Small intestine (tissue), 7 donors: Measurements from ENCODE around the gene ZHX3. TPM values are rescaled to one million over a fixed set of nuclear protein-coding genes. Genes with fewer than 3 reads are reported as not detected.

Experiments used
- DNase-seq, 2 donors: peaks; one replicate each; pipeline versions ENCODE4 v3.0.0 to v3.0.0-alpha.2; 2013
- FAIRE-seq: peaks from 2 replicates; lab custom pipeline; 2012; peaks lifted over from hg19 to GRCh38; lab: Jason Lieb, UNC
- H3K27ac ChIP-seq, 3 donors: one replicate each; pipeline ENCODE4 v1.5.1; 2013; ENCODE audit warnings: low read length in 2 of 3, mild to moderate bottlenecking in 2 of 3, control low read depth in 1 of 3, inconsistent platforms in 1 of 3, low read depth in 1 of 3, moderate library complexity in 1 of 3
- H3K27me3 ChIP-seq, 3 donors: one replicate each; pipeline ENCODE4 v1.6.1; 2013; ENCODE audit warnings: low read length in 3 of 3, inconsistent platforms in 1 of 3; ENCODE audit not compliant: control insufficient read depth in 3 of 3, insufficient read depth in 3 of 3
- H3K36me3 ChIP-seq, 3 donors: one replicate each; pipeline ENCODE4 v1.6.1; 2013; ENCODE audit warnings: low read length in 3 of 3, inconsistent platforms in 1 of 3, low read depth in 1 of 3, mild to moderate bottlenecking in 1 of 3, moderate library complexity in 1 of 3; ENCODE audit not compliant: control insufficient read depth in 3 of 3, insufficient read depth in 2 of 3
- H3K4me1 ChIP-seq, 3 donors: one replicate each; pipeline ENCODE4 v1.6.1; 2013; ENCODE audit warnings: low read length in 2 of 3, inconsistent platforms in 1 of 3, low read depth in 1 of 3, mild to moderate bottlenecking in 1 of 3, moderate library complexity in 1 of 3; ENCODE audit not compliant: control insufficient read depth in 3 of 3, insufficient read depth in 2 of 3
- H3K4me3 ChIP-seq, 3 donors: one replicate each; pipeline ENCODE4 v1.5.1; 2013; ENCODE audit warnings: low read length in 3 of 3, control low read depth in 1 of 3, inconsistent platforms in 1 of 3, low read depth in 1 of 3, mild to moderate bottlenecking in 1 of 3, moderate library complexity in 1 of 3
- H3K9me3 ChIP-seq, 2 donors: one replicate each; pipeline ENCODE4 v1.6.1; 2013; ENCODE audit warnings: low read depth in 1 of 2, low read length in 1 of 2; ENCODE audit not compliant: control insufficient read depth in 2 of 2, insufficient read depth in 1 of 2
- WGBS, 3 donors: extraction: QIAGEN DNeasy Blood & Tissue Kit; methylation state at CpG; one replicate each; pipeline ENCODE4 v1.1.7; 2013; 5-methylcytosine and 5-hydroxymethylcytosine counted together
- polyA plus RNA-seq, 4 donors: library from polyadenylated mRNA; stranded (reverse) in 3 of 4; unstranded in 1 of 4; fragments of 200-250 nt in 3 of 4; fragments of 120-200 nt in 1 of 4; gene quantifications; one replicate each; pipeline versions ENCODE4 v1.2.1 to v1.2.3, GENCODE V29; 2013
- donor health status: healthy with polysubstance abuse.
- donor health status: control.
- donor health status: control.
- donor health status: Bipolar disorder and iron deficiency.
- donor health status: healthy.

The ZHX3 gene
- polyA plus RNA-seq, 4 donors = 6.0 to 18.3 (median 10.2) TPM

- 85 to 90% (median 88%) methylated on average over 5 of the region's 5 CpGs for WGBS, 3 donors
- H3K9me3 ChIP-seq = peaks cover 0 to 3% of the 10 kb centered on the region in 2 donors
- H3K27me3 ChIP-seq = no peaks in the 10 kb centered on the region
- H3K27ac ChIP-seq = no peak overlapping the region
- FAIRE-seq (no peak), DNase-seq (no peak)
- no peaks in the 10 kb centered on the region for H3K36me3 ChIP-seq
- peaks cover 0 to 24% (median 3%) of the 10 kb centered on the region in 3 donors for H3K4me1 ChIP-seq
- H3K4me3 ChIP-seq = no peak overlapping the region
Observed at GRCh38 chr20:41306061-41306727, 11.3 kb downstream of the ZHX3 start.

- Histone ChIP-seq H3K9me3 (peaks cover 0 to 3% of the 10 kb centered on the region in 2 donors), H3K4me3 (no peak overlapping the region), H3K27ac (no peak overlapping the region), H3K27me3 (no peaks in the 10 kb centered on the region), H3K36me3 (no peaks in the 10 kb centered on the region), H3K4me1 (peaks cover 0 to 30% (median under 1%) of the 10 kb centered on the region in 3 donors)
- no peak for FAIRE-seq
- DNase-seq = no peak
- 91 to 96% (median 95%) methylated on average over 3 of the region's 3 CpGs for WGBS, 3 donors
Observed at GRCh38 chr20:41304424-41305079, 13.0 kb downstream of the ZHX3 start.

GRCh38 chr20:41304002-41304401 lies 13.5 kb downstream of the ZHX3 start:
- WGBS, 3 donors = 86 to 96% (median 86%) methylated on average over 1 of the region's 1 CpG
- Histone ChIP-seq H3K27ac (no peak overlapping the region), H3K4me3 (no peak overlapping the region), H3K9me3 (peaks cover 0 to 3% of the 10 kb centered on the region in 2 donors), H3K36me3 (no peaks in the 10 kb centered on the region), H3K4me1 (peaks cover 0 to 25% (median 0%) of the 10 kb centered on the region in 3 donors), H3K27me3 (no peaks in the 10 kb centered on the region)
- FAIRE-seq (no peak), DNase-seq (no peak)

- no peaks in the 10 kb centered on the region for H3K36me3 ChIP-seq
- no peak for FAIRE-seq
- peak overlapping the region in 1 of 3 donors; percentile 47 for H3K27ac ChIP-seq
- H3K4me3 ChIP-seq = no peak overlapping the region
- DNase-seq = peak; percentile 29 to 38
- 75 to 79% (median 79%) methylated on average over 4 of the region's 4 CpGs for WGBS, 3 donors
- no peaks in the 10 kb centered on the region for H3K9me3 ChIP-seq
- no peaks in the 10 kb centered on the region for H3K27me3 ChIP-seq
- H3K4me1 ChIP-seq = peaks cover 0 to 11% (median 0%) of the 10 kb centered on the region in 3 donors
Observed at GRCh38 chr20:41300886-41301285, 16.6 kb downstream of the ZHX3 start.

DNA sequence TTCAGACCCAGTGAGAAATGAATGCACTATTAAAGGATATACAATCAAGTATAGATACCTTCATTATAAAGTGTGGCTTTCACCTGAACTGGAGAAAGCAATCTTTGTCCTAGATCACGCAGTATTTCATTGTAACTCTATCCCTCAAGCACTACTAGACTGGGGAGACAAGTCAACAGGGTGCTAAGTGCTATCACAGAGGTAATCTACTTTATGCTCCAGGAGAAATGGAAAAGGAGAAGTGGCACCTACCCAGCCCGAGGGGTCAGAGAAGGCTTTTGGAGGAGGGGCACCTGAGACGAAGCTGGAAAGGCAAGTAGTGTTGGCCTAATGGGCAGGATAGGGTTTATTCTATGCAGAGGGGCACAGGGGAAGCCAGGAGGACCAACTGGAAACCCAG lies 17.1 kb downstream of the ZHX3 start:
- Histone ChIP-seq H3K4me1 (peaks cover 0 to 11% (median 0%) of the 10 kb centered on the region in 3 donors), H3K27ac (peak overlapping the region in 1 of 3 donors; percentile 47), H3K4me3 (no peak overlapping the region), H3K27me3 (no peaks in the 10 kb centered on the region), H3K9me3 (no peaks in the 10 kb centered on the region), H3K36me3 (no peaks in the 10 kb centered on the region)
- FAIRE-seq (no peak), DNase-seq (no peak)
- 74 to 81% (median 79%) methylated on average over 3 of the region's 3 CpGs for WGBS, 3 donors

DNA sequence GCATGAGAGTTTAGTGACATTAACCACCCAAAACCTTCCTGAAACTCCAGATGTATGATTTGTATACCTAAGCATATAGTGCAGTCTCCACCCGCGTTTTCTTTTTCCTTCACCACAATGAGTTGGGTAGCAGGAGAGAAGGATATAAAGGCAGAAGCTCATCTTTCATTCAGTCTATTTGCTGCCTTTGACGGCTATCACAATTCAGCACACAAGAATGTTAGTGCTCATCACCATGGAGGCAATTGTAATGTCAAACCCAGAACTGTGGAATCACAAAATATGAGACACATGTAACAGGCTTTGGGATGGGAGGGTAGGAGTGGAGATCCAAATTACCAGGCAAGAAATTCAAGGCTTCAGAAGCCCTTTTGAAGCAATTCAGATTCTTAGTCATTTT lies 17.6 kb downstream of the ZHX3 start:
- Histone ChIP-seq H3K9me3 (no peaks in the 10 kb centered on the region), H3K4me3 (no peak overlapping the region), H3K36me3 (no peaks in the 10 kb centered on the region), H3K27ac (no peak overlapping the region), H3K27me3 (no peaks in the 10 kb centered on the region), H3K4me1 (peaks cover 0 to 11% (median 0%) of the 10 kb centered on the region in 3 donors)
- DNase-seq = no peak
- FAIRE-seq = no peak
- WGBS, 3 donors = 90 to 94% (median 93%) methylated on average over 3 of the region's 3 CpGs

DNA sequence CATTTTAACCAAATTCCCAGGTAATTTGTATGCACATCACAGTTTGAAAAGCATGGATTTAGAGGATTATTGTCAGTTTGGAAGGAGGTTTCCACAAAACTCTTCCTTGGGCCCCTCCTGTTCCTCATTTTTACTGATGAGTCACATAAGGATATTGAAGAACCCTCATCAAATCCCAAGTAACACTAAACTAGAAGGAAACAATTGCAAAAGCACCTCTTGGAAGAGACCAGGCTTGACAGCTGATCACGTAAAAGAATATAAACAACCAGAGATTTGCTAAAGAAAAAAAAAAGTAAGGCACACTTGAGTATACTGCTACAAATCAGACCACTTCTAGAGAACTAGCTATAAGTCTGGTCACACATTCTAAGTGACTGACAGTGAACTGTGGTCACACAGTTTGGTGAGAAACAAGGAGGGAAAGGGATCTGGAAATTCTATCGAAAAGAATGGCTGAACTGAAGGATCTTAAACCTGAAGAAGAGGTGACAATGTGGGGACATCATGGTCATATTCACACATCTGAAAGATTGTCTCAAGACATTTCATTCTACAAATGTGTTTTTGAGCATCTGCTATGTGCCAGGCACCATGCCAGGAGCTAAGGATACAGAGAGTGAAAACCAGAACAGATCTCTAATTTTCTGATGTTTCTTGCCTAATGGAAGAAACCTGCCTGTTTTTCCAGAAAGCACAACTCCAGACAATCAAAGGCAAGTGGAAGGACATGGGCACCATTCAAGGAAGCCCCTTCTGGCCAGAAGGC lies 24.1 kb downstream of the ZHX3 start:
- no peaks in the 10 kb centered on the region for H3K27me3 ChIP-seq
- H3K36me3 ChIP-seq = no peaks in the 10 kb centered on the region
- FAIRE-seq (no peak), DNase-seq (no peak)
- WGBS, 3 donors = 75 to 87% (median 81%) methylated on average over 2 of the region's 2 CpGs
- H3K4me3 ChIP-seq = no peak overlapping the region
- peaks cover 0 to 5% (median 0%) of the 10 kb centered on the region in 3 donors for H3K4me1 ChIP-seq
- H3K27ac ChIP-seq = no peak overlapping the region
- H3K9me3 ChIP-seq = no peaks in the 10 kb centered on the region

DNA sequence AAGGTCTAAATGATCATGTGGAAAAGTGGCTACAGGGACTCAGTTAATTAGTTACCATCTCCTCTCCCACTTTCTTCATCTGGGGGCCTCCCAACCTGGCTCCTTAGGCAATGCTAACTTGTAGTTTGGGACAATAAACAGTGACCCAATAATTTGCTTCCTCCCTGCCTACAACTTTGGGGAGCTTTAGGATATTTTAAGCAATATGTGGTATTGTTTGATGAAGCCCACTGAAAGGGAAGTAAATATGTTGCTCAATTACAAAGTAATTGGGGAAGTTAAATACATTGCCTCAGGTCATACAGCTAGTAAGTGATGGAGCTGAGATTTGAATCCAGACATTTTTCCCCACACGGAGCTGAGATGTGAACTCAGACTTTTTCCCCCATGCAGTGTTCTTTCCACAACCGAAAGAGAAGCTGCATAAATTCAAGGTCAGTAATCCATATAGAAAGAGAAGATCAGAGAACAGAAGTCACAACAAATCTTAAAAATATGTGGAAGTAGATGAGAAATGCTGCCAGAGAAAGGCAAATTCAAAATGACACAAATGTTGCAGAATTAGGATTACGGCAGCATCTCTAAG lies 26.6 kb downstream of the ZHX3 start:
- FAIRE-seq (no peak), DNase-seq (peak in 1 of 2 donors; percentile 50)
- Histone ChIP-seq H3K27ac (no peak overlapping the region), H3K36me3 (no peaks in the 10 kb centered on the region), H3K4me1 (peaks cover 0 to 5% (median 0%) of the 10 kb centered on the region in 3 donors), H3K27me3 (no peaks in the 10 kb centered on the region), H3K9me3 (peaks cover 0 to 18% of the 10 kb centered on the region in 2 donors), H3K4me3 (no peak overlapping the region)
- WGBS, 3 donors = 83 to 91% (median 89%) methylated on average over 3 of the region's 3 CpGs
